Measurements from ENCODE around the gene FLT4. TPM values are rescaled to one million over a fixed set of nuclear protein-coding genes. Genes with fewer than 3 reads are reported as not detected.
"Not testable (repeated sequence)": the region's sequence is repeated elsewhere in the genome, so short reads cannot be mapped to it uniquely, and the experiment has no call there.

FLT4 gene
- total RNA-seq, 4 donors from 2014 or later, result 7.6 to 15.2 (median 10.4) TPM

DNA sequence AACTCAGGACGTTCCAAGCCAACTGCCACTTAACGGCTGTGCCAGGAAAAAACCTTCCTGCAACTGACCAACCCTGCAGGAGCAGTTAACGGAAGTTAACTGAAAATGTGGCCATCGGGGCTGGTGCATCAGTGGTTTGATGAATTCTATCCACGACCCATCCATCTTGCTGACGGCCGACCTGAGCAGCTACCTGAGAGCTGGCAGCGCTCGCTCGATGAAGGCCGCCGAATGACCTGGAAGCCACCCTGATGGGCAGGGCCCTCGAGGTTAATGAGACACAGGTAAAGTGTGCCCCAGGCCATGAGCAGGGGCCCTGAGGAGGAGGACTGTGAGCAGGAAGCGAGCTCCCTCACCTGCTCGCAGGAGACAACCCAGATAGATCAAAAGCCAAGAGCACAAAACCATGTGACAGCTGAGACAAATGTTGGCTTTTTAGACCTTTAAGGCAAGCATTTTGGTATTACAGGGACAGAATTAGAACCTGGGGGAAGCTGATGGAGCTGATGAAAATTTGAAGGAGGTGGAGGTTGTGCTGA, 35.3 kb upstream of the FLT4 start:
- WGBS, 2 donors (ENCODE audit: low coverage in 1 of 2), result 65% methylated on average over 4 of the region's 15 CpGs; no CpG with 5 or more reads in 1 of the 2 donors
- no peak overlapping the region for H3K4me3 ChIP-seq
- H3K36me3 ChIP-seq, result no peaks in the 10 kb centered on the region
- no peak for ATAC-seq
- no peaks in the 10 kb centered on the region for H3K4me1 ChIP-seq
- TF ChIP-seq EP300 (IDR thresholded peaks at IDR 0.05) (no peak), POLR2AphosphoS5 (IDR thresholded peaks at IDR 0.05) (no peak), POLR2A (IDR thresholded peaks at IDR 0.05) (no peak), CTCF (IDR thresholded peaks at IDR 0.05) (no peak)
- peaks cover 66% of the 10 kb centered on the region for H3K27me3 ChIP-seq
- no peaks in the 10 kb centered on the region for H3K9me3 ChIP-seq
- H3K27ac ChIP-seq, result no peak overlapping the region

DNA sequence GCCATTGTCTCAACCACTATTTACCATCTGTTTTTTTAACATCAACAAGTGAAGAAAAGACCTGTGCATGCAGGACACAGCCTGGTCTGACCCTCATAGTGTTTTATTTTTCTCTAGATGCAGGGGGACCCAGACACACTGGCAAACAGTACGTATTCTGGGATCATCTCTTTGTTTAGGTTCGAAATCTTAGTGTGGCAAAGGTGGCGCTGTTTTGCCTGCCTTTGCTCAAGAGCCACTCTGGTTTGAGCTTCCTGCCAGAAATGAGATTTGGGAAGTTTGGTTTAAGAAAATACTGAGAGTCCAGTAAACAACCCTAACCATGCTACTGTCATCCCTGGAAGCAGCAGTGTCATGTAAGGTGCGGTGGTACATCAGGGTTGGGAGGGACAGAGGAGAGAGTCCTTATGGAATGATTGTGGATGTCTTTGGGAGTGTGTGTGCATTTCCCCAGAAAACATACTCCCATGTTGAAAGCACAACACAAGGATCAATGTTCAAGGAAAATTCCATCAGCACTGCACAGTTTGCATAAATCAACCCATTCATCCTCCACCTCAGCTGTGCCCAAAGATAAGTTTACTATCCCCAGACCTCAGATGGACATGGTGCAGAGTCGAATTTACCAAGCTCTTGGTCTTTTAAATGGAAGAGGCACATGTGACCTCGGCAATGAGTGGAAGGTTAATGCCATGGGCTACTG, 34.0 kb upstream of the FLT4 start:
- no peaks in the 10 kb centered on the region for H3K4me1 ChIP-seq
- peaks cover 77% of the 10 kb centered on the region for H3K27me3 ChIP-seq
- no peak overlapping the region for H3K27ac ChIP-seq
- TF ChIP-seq EP300 (IDR thresholded peaks at IDR 0.05) (no peak), POLR2A (IDR thresholded peaks at IDR 0.05) (no peak), CTCF (IDR thresholded peaks at IDR 0.05) (no peak), POLR2AphosphoS5 (IDR thresholded peaks at IDR 0.05) (no peak)
- no peaks in the 10 kb centered on the region for H3K36me3 ChIP-seq
- no peaks in the 10 kb centered on the region for H3K9me3 ChIP-seq
- 70 to 76% methylated on average over 5 to 6 of the region's 6 CpGs for WGBS, 2 donors (ENCODE audit: low coverage in 1 of 2)
- no peak overlapping the region for H3K4me3 ChIP-seq
- no peak for ATAC-seq

DNA sequence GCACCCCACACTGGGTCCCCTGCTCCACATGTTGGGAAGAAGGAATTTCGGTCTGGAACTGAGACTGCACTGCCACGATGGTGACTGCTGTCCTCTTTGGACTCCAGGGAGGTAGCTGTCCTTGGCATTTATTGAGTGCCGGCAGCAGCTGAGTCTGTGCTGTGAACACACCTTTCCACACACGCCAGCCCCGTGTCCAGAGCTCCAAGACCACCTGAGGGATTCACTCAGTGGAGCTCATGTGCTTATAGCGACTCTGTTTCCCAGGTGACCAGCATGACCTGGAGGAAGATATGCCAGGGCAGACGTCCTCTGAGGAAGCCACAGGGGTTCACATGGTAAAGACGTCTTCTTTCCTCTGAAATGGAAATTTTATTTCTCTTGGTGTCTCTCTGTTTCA, 33.2 kb upstream of the FLT4 start:
- no peak for ATAC-seq
- Histone ChIP-seq H3K27me3 (peaks cover 82% of the 10 kb centered on the region), H3K4me1 (no peaks in the 10 kb centered on the region), H3K9me3 (no peaks in the 10 kb centered on the region), H3K27ac (no peak overlapping the region), H3K4me3 (no peak overlapping the region), H3K36me3 (no peaks in the 10 kb centered on the region)
- TF ChIP-seq EP300 (IDR thresholded peaks at IDR 0.05) (no peak), POLR2A (IDR thresholded peaks at IDR 0.05) (no peak), CTCF (IDR thresholded peaks at IDR 0.05) (no peak), POLR2AphosphoS5 (IDR thresholded peaks at IDR 0.05) (no peak)
- 48 to 60% methylated on average over 1 to 2 of the region's 8 CpGs for WGBS, 2 donors (ENCODE audit: low coverage in 1 of 2)

- H3K27ac ChIP-seq, H3K4me3 ChIP-seq, ATAC-seq, H3K9me3 ChIP-seq, H3K4me1 ChIP-seq, H3K36me3 ChIP-seq: not testable (repeated sequence)
- WGBS, 2 donors (ENCODE audit: low coverage in 1 of 2), result 40 to 90% methylated on average over 1 to 4 of the region's 12 CpGs
- peaks cover 82% of the 10 kb centered on the region for H3K27me3 ChIP-seq
These were observed 32.6 kb upstream of the FLT4 start for GRCh38 chr5:180682008-180682407.

DNA sequence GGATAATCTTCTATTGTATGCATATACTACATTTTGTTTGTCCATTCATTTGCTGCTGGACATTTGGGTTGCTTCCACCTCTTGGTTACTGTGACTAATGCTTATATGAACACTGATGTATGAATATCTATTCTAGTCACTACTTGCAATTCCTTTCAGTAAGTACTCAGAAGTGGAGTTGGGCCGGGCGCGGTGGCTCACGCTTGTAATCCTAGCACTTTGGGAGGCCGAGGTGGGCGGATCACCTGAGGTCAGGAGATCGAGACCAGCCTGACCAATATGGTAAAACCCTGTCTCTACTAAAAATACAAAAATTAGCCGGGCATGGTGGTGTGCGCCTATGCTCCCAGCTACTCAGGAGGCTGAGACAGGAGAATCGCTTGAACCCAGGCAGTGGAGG, 28.9 kb upstream of the FLT4 start:
- H3K9me3 ChIP-seq, H3K27ac ChIP-seq, ATAC-seq, H3K36me3 ChIP-seq, H3K4me1 ChIP-seq, H3K4me3 ChIP-seq: not testable (repeated sequence)
- peaks cover 88% of the 10 kb centered on the region for H3K27me3 ChIP-seq
- 89 to 100% methylated on average over 3 to 6 of the region's 10 CpGs for WGBS, 2 donors (ENCODE audit: low coverage in 1 of 2)

DNA sequence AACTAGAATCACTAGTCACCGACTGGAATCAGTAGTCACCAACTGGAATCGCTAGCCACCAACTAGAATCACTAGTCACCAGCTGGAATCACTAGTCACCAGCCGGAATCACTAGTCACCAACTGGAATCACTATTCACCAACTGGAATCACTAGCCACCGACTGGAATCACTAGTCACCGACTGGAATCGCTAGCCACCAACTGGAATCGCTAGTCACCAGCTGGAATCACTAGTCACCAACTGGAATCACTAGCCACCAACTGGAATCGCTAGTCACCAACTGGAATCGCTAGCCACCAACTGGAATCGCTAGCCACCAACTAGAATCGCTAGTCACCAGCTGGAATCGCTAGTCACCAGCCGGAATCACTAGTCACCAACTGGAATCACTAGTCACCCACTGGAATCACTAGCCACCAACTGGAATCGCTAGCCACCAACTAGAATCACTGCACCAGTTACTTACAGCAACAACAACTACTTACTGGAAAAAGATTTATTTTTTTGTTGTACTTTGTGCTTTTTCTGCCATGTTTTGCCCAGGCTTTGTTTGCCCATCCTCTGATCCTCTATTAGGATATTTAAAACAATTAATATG, 25.7 kb upstream of the FLT4 start:
- Histone ChIP-seq H3K27me3 (peaks cover 93% of the 10 kb centered on the region), H3K4me3 (no peak overlapping the region), H3K27ac (no peak overlapping the region), H3K4me1 (peaks cover 0 to 9% (median 0%) of the 10 kb centered on the region in 3 donors), H3K36me3 (no peaks in the 10 kb centered on the region), H3K9me3 (no peaks in the 10 kb centered on the region)
- 92 to 98% methylated on average over 11 to 14 of the region's 14 CpGs for WGBS, 2 donors (ENCODE audit: low coverage in 1 of 2)
- TF ChIP-seq EP300 (IDR thresholded peaks at IDR 0.05), result no peak
- no peak for ATAC-seq

DNA sequence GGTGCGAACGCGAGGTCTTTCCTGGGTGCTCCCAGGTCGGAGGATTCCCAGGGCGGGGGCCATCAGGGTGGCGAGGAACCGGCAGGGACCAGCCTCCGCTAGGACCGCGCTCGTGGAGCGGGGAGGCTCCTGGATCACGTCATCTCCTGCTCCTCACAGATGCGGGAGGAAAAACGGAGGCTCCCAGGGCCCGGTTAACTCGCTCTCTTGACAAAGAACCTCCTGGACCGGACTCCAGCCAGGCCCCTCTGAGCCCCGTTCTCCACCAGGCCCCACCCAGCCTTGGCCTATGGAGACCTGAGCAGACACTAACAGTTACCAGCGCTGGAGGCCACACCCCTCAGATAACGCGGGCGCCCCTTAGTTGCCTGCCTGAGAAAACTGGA, 24.7 kb upstream of the FLT4 start:
- no CpG with 5 or more reads among the region's 23 CpGs for WGBS, 2 donors (ENCODE audit: low coverage in 1 of 2)
- ATAC-seq, H3K27ac ChIP-seq: not testable (repeated sequence)

More for the DNA sequence above, 24.7 kb upstream of the FLT4 start:
- peak overlapping the region in 1 of 2 donors; percentile 20 for H3K4me3 ChIP-seq
- not testable (repeated sequence) for H3K9me3 ChIP-seq, H3K36me3 ChIP-seq, H3K4me1 ChIP-seq
- peaks cover 82% of the 10 kb centered on the region for H3K27me3 ChIP-seq
